Measurements from ENCODE around the gene SLC35F6. TPM values are rescaled to one million over a fixed set of nuclear protein-coding genes. Genes with fewer than 3 reads are reported as not detected.

The SLC35F6 gene
- total RNA-seq, 1 experiment from 2014 or later, result 10.3 TPM

DNA sequence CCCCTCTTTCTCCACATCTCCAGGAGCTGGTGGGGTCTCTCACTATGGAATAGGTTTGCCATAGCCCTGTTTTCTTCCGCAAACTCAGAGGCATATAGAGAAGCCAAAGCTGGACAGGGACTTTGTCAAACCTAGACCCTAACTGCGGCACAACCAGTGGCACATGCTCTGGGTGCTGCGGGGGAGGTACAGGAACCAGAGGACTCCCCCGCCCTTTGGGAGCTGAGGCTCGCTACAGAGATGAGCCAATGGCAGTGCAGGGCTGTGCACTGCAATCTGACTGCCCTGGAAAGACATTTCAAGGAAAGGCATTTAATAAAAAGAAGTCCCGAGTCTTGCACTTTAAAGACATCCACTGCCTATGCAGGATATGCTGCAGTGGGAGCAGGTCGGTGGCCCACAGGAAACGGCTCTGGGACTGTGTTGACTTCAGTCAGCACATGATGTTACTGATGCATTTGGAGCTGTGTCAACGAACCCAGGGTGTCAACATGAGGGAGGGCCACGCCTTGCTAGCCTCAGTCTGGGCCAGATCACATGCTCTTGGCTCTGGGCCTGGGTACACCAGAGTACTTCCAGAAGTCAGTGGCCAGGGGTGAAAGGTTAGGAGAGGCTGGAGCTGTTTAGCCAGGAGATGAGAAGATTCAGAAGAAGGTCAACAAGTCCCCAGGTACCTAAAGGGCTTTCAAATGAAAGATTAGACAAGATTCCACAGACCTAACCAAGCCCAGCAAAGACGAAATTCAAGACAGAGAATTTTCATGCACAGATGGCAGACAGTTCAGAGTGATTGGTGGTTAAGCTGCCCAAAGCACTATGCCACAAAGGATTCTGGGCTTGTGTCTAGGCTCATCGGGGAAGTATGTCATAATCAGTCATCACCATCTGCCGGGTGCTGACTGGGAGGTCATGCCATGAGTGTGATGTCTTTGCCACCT lies 8.2 kb downstream of the SLC35F6 start (continued):
- TF ChIP-seq, protein P1, sequence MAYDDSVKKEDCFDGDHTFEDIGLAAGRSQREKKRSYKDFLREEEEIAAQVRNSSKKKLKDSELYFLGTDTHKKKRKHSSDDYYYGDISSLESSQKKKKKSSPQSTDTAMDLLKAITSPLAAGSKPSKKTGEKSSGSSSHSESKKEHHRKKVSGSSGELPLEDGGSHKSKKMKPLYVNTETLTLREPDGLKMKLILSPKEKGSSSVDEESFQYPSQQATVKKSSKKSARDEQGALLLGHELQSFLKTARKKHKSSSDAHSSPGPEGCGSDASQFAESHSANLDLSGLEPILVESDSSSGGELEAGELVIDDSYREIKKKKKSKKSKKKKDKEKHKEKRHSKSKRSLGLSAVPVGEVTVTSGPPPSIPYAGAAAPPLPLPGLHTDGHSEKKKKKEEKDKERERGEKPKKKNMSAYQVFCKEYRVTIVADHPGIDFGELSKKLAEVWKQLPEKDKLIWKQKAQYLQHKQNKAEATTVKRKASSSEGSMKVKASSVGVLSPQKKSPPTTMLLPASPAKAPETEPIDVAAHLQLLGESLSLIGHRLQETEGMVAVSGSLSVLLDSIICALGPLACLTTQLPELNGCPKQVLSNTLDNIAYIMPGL (CRISPR knock-in tag; IDR thresholded peaks at IDR 0.05), result no peak
- TF ChIP-seq TCF7 (CRISPR knock-in tag; IDR thresholded peaks at IDR 0.05; ENCODE audit: low read depth), result no peak
- TF ChIP-seq, protein P2, sequence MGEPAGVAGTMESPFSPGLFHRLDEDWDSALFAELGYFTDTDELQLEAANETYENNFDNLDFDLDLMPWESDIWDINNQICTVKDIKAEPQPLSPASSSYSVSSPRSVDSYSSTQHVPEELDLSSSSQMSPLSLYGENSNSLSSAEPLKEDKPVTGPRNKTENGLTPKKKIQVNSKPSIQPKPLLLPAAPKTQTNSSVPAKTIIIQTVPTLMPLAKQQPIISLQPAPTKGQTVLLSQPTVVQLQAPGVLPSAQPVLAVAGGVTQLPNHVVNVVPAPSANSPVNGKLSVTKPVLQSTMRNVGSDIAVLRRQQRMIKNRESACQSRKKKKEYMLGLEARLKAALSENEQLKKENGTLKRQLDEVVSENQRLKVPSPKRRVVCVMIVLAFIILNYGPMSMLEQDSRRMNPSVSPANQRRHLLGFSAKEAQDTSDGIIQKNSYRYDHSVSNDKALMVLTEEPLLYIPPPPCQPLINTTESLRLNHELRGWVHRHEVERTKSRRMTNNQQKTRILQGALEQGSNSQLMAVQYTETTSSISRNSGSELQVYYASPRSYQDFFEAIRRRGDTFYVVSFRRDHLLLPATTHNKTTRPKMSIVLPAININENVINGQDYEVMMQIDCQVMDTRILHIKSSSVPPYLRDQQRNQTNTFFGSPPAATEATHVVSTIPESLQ (CRISPR knock-in tag; IDR thresholded peaks at IDR 0.05), result no peak
- TF ChIP-seq TEAD4 (CRISPR knock-in tag; IDR thresholded peaks at IDR 0.05), result no peak
- TF ChIP-seq ZNF416 (CRISPR knock-in tag; IDR thresholded peaks at IDR 0.05), result no peak
- TF ChIP-seq CREM (CRISPR knock-in tag; IDR thresholded peaks at IDR 0.05), result no peak
- TF ChIP-seq, protein P3, sequence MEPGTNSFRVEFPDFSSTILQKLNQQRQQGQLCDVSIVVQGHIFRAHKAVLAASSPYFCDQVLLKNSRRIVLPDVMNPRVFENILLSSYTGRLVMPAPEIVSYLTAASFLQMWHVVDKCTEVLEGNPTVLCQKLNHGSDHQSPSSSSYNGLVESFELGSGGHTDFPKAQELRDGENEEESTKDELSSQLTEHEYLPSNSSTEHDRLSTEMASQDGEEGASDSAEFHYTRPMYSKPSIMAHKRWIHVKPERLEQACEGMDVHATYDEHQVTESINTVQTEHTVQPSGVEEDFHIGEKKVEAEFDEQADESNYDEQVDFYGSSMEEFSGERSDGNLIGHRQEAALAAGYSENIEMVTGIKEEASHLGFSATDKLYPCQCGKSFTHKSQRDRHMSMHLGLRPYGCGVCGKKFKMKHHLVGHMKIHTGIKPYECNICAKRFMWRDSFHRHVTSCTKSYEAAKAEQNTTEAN (CRISPR knock-in tag; IDR thresholded peaks at IDR 0.05), result no peak
- TF ChIP-seq, protein P4, sequence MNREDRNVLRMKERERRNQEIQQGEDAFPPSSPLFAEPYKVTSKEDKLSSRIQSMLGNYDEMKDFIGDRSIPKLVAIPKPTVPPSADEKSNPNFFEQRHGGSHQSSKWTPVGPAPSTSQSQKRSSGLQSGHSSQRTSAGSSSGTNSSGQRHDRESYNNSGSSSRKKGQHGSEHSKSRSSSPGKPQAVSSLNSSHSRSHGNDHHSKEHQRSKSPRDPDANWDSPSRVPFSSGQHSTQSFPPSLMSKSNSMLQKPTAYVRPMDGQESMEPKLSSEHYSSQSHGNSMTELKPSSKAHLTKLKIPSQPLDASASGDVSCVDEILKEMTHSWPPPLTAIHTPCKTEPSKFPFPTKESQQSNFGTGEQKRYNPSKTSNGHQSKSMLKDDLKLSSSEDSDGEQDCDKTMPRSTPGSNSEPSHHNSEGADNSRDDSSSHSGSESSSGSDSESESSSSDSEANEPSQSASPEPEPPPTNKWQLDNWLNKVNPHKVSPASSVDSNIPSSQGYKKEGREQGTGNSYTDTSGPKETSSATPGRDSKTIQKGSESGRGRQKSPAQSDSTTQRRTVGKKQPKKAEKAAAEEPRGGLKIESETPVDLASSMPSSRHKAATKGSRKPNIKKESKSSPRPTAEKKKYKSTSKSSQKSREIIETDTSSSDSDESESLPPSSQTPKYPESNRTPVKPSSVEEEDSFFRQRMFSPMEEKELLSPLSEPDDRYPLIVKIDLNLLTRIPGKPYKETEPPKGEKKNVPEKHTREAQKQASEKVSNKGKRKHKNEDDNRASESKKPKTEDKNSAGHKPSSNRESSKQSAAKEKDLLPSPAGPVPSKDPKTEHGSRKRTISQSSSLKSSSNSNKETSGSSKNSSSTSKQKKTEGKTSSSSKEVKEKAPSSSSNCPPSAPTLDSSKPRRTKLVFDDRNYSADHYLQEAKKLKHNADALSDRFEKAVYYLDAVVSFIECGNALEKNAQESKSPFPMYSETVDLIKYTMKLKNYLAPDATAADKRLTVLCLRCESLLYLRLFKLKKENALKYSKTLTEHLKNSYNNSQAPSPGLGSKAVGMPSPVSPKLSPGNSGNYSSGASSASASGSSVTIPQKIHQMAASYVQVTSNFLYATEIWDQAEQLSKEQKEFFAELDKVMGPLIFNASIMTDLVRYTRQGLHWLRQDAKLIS (CRISPR knock-in tag; IDR thresholded peaks at IDR 0.05; ENCODE audit: borderline replicate concordance), result no peak
- TF ChIP-seq, protein P5, sequence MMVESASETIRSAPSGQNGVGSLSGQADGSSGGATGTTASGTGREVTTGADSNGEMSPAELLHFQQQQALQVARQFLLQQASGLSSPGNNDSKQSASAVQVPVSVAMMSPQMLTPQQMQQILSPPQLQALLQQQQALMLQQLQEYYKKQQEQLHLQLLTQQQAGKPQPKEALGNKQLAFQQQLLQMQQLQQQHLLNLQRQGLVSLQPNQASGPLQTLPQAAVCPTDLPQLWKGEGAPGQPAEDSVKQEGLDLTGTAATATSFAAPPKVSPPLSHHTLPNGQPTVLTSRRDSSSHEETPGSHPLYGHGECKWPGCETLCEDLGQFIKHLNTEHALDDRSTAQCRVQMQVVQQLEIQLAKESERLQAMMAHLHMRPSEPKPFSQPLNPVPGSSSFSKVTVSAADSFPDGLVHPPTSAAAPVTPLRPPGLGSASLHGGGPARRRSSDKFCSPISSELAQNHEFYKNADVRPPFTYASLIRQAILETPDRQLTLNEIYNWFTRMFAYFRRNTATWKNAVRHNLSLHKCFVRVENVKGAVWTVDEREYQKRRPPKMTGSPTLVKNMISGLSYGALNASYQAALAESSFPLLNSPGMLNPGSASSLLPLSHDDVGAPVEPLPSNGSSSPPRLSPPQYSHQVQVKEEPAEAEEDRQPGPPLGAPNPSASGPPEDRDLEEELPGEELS (CRISPR knock-in tag; IDR thresholded peaks at IDR 0.05), result no peak
- TF ChIP-seq, protein P6, sequence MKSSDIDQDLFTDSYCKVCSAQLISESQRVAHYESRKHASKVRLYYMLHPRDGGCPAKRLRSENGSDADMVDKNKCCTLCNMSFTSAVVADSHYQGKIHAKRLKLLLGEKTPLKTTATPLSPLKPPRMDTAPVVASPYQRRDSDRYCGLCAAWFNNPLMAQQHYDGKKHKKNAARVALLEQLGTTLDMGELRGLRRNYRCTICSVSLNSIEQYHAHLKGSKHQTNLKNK (CRISPR knock-in tag; IDR thresholded peaks at IDR 0.05), result no peak
- TF ChIP-seq, protein P7, sequence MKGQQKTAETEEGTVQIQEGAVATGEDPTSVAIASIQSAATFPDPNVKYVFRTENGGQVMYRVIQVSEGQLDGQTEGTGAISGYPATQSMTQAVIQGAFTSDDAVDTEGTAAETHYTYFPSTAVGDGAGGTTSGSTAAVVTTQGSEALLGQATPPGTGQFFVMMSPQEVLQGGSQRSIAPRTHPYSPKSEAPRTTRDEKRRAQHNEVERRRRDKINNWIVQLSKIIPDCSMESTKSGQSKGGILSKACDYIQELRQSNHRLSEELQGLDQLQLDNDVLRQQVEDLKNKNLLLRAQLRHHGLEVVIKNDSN (CRISPR knock-in tag; IDR thresholded peaks at IDR 0.05), result no peak
